K562 (cell line): ENCODE measurements around the gene IL4I1. TPM values are rescaled to one million over a fixed set of nuclear protein-coding genes. Genes with fewer than 3 reads are reported as not detected.

Source experiments
- BCL6 ChIP-seq: fragments of 250-450 bp; sonication (Bioruptor Pico); IDR thresholded peaks from 2 replicates; pipeline ENCODE4 v1.4.0; 2020
- CAMTA2 ChIP-seq: fragments of 250-450 bp; sonication (Bioruptor Pico); conservative IDR thresholded peaks from 2 replicates; pipeline ENCODE4 v1.5.1; 2022
- CCAR2 ChIP-seq: fragments of 200-400 bp; formaldehyde crosslinking; IDR thresholded peaks from 2 replicates; pipeline ENCODE4 v1.6.1; 2017; ENCODE audit warnings: mild to moderate bottlenecking, low read depth, low read length
- CREB1 ChIP-seq, 2 experiments: sonication (generic) in 1 of 2; formaldehyde crosslinking in 1 of 2; IDR thresholded peaks; 2 replicates each; pipeline versions ENCODE4 v1.6.1 to v1.8.0; 2012 to 2022; ENCODE audit warnings: inconsistent platforms in 1 of 2, mild to moderate bottlenecking in 1 of 2, missing genetic modification reagents in 1 of 2, moderate library complexity in 1 of 2
- E2F4 ChIP-seq: sonication (generic); formaldehyde crosslinking; IDR thresholded peaks from 2 replicates; pipeline ENCODE4 v1.8.0; 2022; ENCODE audit warnings: mild to moderate bottlenecking, low read depth, missing genetic modification reagents
- E2F8 ChIP-seq: fragments of 450-650 bp; IDR thresholded peaks from 2 replicates; pipeline ENCODE4 v1.7.1; 2018; ENCODE audit warnings: mild to moderate bottlenecking, low read depth; ENCODE audit not compliant: partially characterized antibody
- ETV1 ChIP-seq: fragments of 450-650 bp; conservative IDR thresholded peaks from 2 replicates; pipeline ENCODE4 v1.6.1; 2016; ENCODE audit warnings: missing genetic modification characterization, control low read depth, low read depth, missing compliant biosample characterization
- FOXA1 ChIP-seq: fragments of 450-650 bp; IDR thresholded peaks from 2 replicates; pipeline ENCODE4 v1.6.1; 2016; ENCODE audit warnings: mild to moderate bottlenecking, borderline replicate concordance
- GATAD2B ChIP-seq: fragments of 450-650 bp; IDR thresholded peaks from 2 replicates; pipeline ENCODE4 v1.6.1; 2017; ENCODE audit warnings: mild to moderate bottlenecking, borderline replicate concordance
- KAT8 ChIP-seq: fragments of 450-650 bp; IDR thresholded peaks from 2 replicates; pipeline ENCODE4 v1.6.1; 2016; ENCODE audit warnings: low read depth, mild to moderate bottlenecking
- MECOM ChIP-seq: fragments of 250-450 bp; sonication (Bioruptor Pico); IDR thresholded peaks from 2 replicates; pipeline ENCODE4 v1.8.0; 2022; ENCODE audit warnings: inconsistent platforms
- NCOA1 ChIP-seq: fragments of 450-650 bp; IDR thresholded peaks from 2 replicates; pipeline ENCODE4 v1.6.1; 2016; ENCODE audit warnings: low read depth
- NUFIP1 ChIP-seq: fragments of 450-650 bp; IDR thresholded peaks from 2 replicates; pipeline ENCODE4 v1.6.1; 2018; ENCODE audit not compliant: partially characterized antibody
- POLR2AphosphoS5 ChIP-seq: IDR thresholded peaks from 2 replicates; pipeline ENCODE4 v1.6.1; 2011; ENCODE audit warnings: mild to moderate bottlenecking, low read depth, low read length, moderate library complexity; ENCODE audit not compliant: control insufficient read depth, insufficient read depth
- POLR2G ChIP-seq: fragments of 200-400 bp; formaldehyde crosslinking; IDR thresholded peaks from 2 replicates; pipeline ENCODE4 v1.6.1; 2017; ENCODE audit warnings: low read depth, mild to moderate bottlenecking, antibody characterized with exemption, low read length, moderate library complexity
- RAD51 ChIP-seq: fragments of 450-650 bp; IDR thresholded peaks from 2 replicates; pipeline ENCODE4 v1.7.1; 2016; ENCODE audit warnings: low read depth, mild to moderate bottlenecking, borderline replicate concordance
- RFX7 ChIP-seq: fragments of 250-450 bp; sonication (Bioruptor Pico); IDR thresholded peaks from 2 replicates; pipeline ENCODE4 v1.5.1; 2021; ENCODE audit warnings: mild to moderate bottlenecking
- RNF219 ChIP-seq: fragments of 250-450 bp; sonication (Bioruptor Pico); IDR thresholded peaks from 2 replicates; pipeline ENCODE4 v1.5.0; 2022; ENCODE audit warnings: mild to moderate bottlenecking
- SIN3B ChIP-seq: fragments of 450-650 bp; IDR thresholded peaks from 2 replicates; pipeline ENCODE4 v1.6.1; 2017; ENCODE audit warnings: low read depth, mild to moderate bottlenecking, moderate library complexity
- SMARCA5 ChIP-seq: fragments of 450-650 bp; IDR thresholded peaks from 2 replicates; pipeline ENCODE4 v1.6.1; 2016
- ZBED1 ChIP-seq: IDR thresholded peaks from 2 replicates; pipeline ENCODE4 v1.6.1; 2014
- ZNF197 ChIP-seq: fragments of 200-800 bp; sonication (Bioruptor generic); IDR thresholded peaks from 2 replicates; pipeline ENCODE4 v1.6.1; 2016; ENCODE audit warnings: low read depth, missing genetic modification characterization, missing compliant biosample characterization
- ZNF551 ChIP-seq: fragments of 250-450 bp; sonication (Bioruptor Pico); IDR thresholded peaks from 2 replicates; pipeline ENCODE4 v1.5.0; 2021; ENCODE audit warnings: mild to moderate bottlenecking, moderate library complexity
- ZNF561 ChIP-seq: fragments of 450-650 bp; formaldehyde crosslinking; conservative IDR thresholded peaks from 2 replicates; pipeline ENCODE4 v1.4.0; 2020; ENCODE audit warnings: mild to moderate bottlenecking, moderate library complexity
- polyA plus RNA-seq, 8 experiments: library from polyadenylated mRNA; depleted of rRNA in 4 of 8; stranded (reverse) in 5 of 8; unstranded in 3 of 8; fragments of >200 nt; fragmentation: Nextera tagmentation in 2 of 8; fragmentation: Illumina TruSeq in 1 of 8; extraction: Ambion mirVana in 2 of 8; extraction: Trizol in 1 of 8; gene quantifications; 2 replicates each; pipeline versions ENCODE4 v1.2.1 to v1.2.3, GENCODE V29; 2011 to 2014; ENCODE audit warnings: inconsistent platforms in 1 of 8, missing spikeins in 1 of 8
- total RNA-seq, 7 experiments: library from RNA; depleted of rRNA in 6 of 7; stranded (reverse); fragments of >200 nt in 6 of 7; fragmentation: Illumina TruSeq in 2 of 7; extraction: Trizol in 2 of 7; gene quantifications; 2 replicates each; pipeline versions ENCODE4 v1.2.1 to v1.2.3, GENCODE V29; 2011 to 2021; ENCODE audit warnings: low replicate concordance in 1 of 7

IL4I1 gene
- total and polyA plus RNA-seq, 9 of the 15 experiments (the other 6 are each of a cell fraction or from before 2014, with no cell fraction given), result 0.06 to 0.95 (median 0.43) TPM; not detected in 2

GRCh38 chr19:49857061-49857837, 39.4 kb downstream of the IL4I1 start (continued):
- TF ChIP-seq E2F8 (no peak), FOXA1 (no peak), E2F4 (CRISPR knock-in tag) (no peak), GATAD2B (no peak), CREB1 (IDR thresholded peaks at IDR 0.05) (0 out of 2 replicates have a peak, but pooled peaks have one; percentile 18), CREB1 (CRISPR knock-in tag; IDR thresholded peaks at IDR 0.05) (no peak), RFX7 (no peak), ETV1 (tag) (no peak), SIN3B (no peak), RAD51 (no peak), NUFIP1 (no peak), ZNF551 (CRISPR knock-in tag) (no peak), NCOA1 (no peak), ZBED1 (0 out of 2 replicates have a peak, but pooled peaks have one; percentile 20), POLR2AphosphoS5 (0 out of 2 replicates have a peak, but pooled peaks have one; percentile 1), POLR2G (peak; percentile 78), CCAR2 (no peak), SMARCA5 (peak; percentile 44; the same call in 1 of the 2 replicates), BCL6 (CRISPR knock-in tag) (no peak), KAT8 (no peak), ZNF561 (CRISPR knock-in tag) (no peak), CAMTA2 (no peak), MECOM (CRISPR knock-in tag) (no peak), ZNF197 (CRISPR knock-in tag) (no peak), RNF219 (CRISPR knock-in tag) (no peak)
